Endodermal cell (in vitro differentiated cells): ENCODE data around the gene STBD1. TPM values are rescaled to one million over a fixed set of nuclear protein-coding genes. Genes with fewer than 3 reads are reported as not detected.
"Not testable (repeated sequence)": the region's sequence is repeated elsewhere in the genome, so short reads cannot be mapped to it uniquely, and the experiment has no call there.

Experiments used
- DNase-seq: peaks from one replicate; pipeline ENCODE4 v3.0.0-alpha.2; 2017
- H3K27ac ChIP-seq: 2 replicates; pipeline ENCODE4 v1.5.1; 2013; ENCODE audit warnings: mild to moderate bottlenecking, low read depth, low read length, moderate library complexity
- H3K27me3 ChIP-seq: 2 replicates; pipeline ENCODE4 v1.6.1; 2013; ENCODE audit warnings: mild to moderate bottlenecking, low read length, moderate library complexity; ENCODE audit not compliant: insufficient read depth, control insufficient read depth, poor library complexity, severe bottlenecking
- H3K36me3 ChIP-seq: 2 replicates; pipeline ENCODE4 v1.7.0; 2013; ENCODE audit warnings: mild to moderate bottlenecking, low read length, moderate library complexity; ENCODE audit not compliant: control insufficient read depth, insufficient read depth
- H3K4me1 ChIP-seq: one replicate; pipeline ENCODE4 v1.7.0; 2013; ENCODE audit warnings: low read length; ENCODE audit not compliant: control insufficient read depth, insufficient read depth
- H3K4me3 ChIP-seq: 2 replicates; pipeline ENCODE4 v1.5.1; 2013; ENCODE audit warnings: mild to moderate bottlenecking, low read length, moderate library complexity
- H3K9ac ChIP-seq: 2 replicates; pipeline ENCODE4 v1.6.1; 2013; ENCODE audit warnings: mild to moderate bottlenecking, low read length, moderate library complexity; ENCODE audit not compliant: poor library complexity, severe bottlenecking; ENCODE audit errors: extremely low read depth
- H3K9me3 ChIP-seq: 2 replicates; pipeline ENCODE4 v1.6.1; 2013; ENCODE audit warnings: mild to moderate bottlenecking, low read length, moderate library complexity; ENCODE audit not compliant: control insufficient read depth
- H3K27ac Mint-ChIP-seq: 2 replicates; pipeline ENCODE4 v1.8.0; 2020; ENCODE audit warnings: mixed read lengths
- H3K27me3 Mint-ChIP-seq: 2 replicates; pipeline ENCODE4 v1.8.0; 2021; ENCODE audit warnings: mild to moderate bottlenecking, mixed read lengths; ENCODE audit not compliant: insufficient read depth
- H3K36me3 Mint-ChIP-seq: 2 replicates; pipeline ENCODE4 v1.8.0; 2020; ENCODE audit warnings: low read depth, mixed read lengths
- H3K4me1 Mint-ChIP-seq: 2 replicates; pipeline ENCODE4 v1.8.0; 2020; ENCODE audit warnings: mixed read lengths
- H3K4me3 Mint-ChIP-seq: 2 replicates; pipeline ENCODE4 v1.8.0; 2020; ENCODE audit warnings: mild to moderate bottlenecking, moderate library complexity, mixed read lengths
- H3K9me3 Mint-ChIP-seq: 2 replicates; pipeline ENCODE4 v1.8.0; 2020; ENCODE audit warnings: mild to moderate bottlenecking, mixed read lengths
- CTCF ChIP-seq: fragments of 200-600 bp; sonication (generic); conservative IDR thresholded peaks from 2 replicates; pipeline ENCODE4 v1.5.0; 2021; ENCODE audit warnings: antibody characterized with exemption, mild to moderate bottlenecking
- WGBS, 2 experiments: methylation state at CpG; one replicate each; pipeline versions ENCODE4 v1.1.5 to v1.1.7; 2013; ENCODE audit warnings: missing lambda C conversion rate in 2 of 2, mixed read lengths in 1 of 2; ENCODE audit not compliant: insufficient coverage in 1 of 2, insufficient read length in 1 of 2; 5-methylcytosine and 5-hydroxymethylcytosine counted together
- total RNA-seq, 2 donors: library from RNA; stranded (reverse); fragmentation: NEBNext Ultra II Directional in 1 of 2; extraction: Animal tissue kit (Norgen Biotek cat#: 25700) in 1 of 2; gene quantifications; 2 replicates in 1 of 2; 3 replicates in 1 of 2; pipeline ENCODE4 v1.2.1, GENCODE V29; 2021

STBD1 gene
- total RNA-seq, 2 donors from 2014 or later, result 0.31 to 1.3 TPM

GRCh38 chr4:76282941-76283689 lies 23.4 kb upstream of the STBD1 start:
- Mint-ChIP-seq H3K9me3 (peaks cover 11% of the 10 kb centered on the region), H3K4me1 (no peaks in the 10 kb centered on the region), H3K4me3 (no peak overlapping the region), H3K36me3 (no peaks in the 10 kb centered on the region), H3K27me3 (peaks cover 3% of the 10 kb centered on the region), H3K27ac (no peak overlapping the region)
- 85 to 91% methylated on average over 5 to 6 of the region's 6 CpGs for WGBS, 2 experiments
- Histone ChIP-seq H3K27ac (no peak overlapping the region), H3K36me3 (no peaks in the 10 kb centered on the region), H3K9ac (no peak overlapping the region), H3K27me3 (no peaks in the 10 kb centered on the region), H3K4me3 (no peak overlapping the region), H3K4me1 (no peaks in the 10 kb centered on the region), H3K9me3 (no peaks in the 10 kb centered on the region)
- DNase-seq, result no peak
- no peak for TF ChIP-seq CTCF

GRCh38 chr4:76283900-76284299 lies 22.6 kb upstream of the STBD1 start:
- H3K9me3 ChIP-seq, result no peaks in the 10 kb centered on the region
- no peaks in the 10 kb centered on the region for H3K36me3 ChIP-seq
- 60 to 77% methylated on average over 1 to 4 of the region's 4 CpGs for WGBS, 2 experiments
- TF ChIP-seq CTCF, result no peak
- no peaks in the 10 kb centered on the region for H3K27me3 ChIP-seq
- Mint-ChIP-seq H3K27me3 (peaks cover 3% of the 10 kb centered on the region), H3K4me3 (no peak overlapping the region), H3K4me1 (no peaks in the 10 kb centered on the region), H3K9me3 (peaks cover 11% of the 10 kb centered on the region), H3K36me3 (no peaks in the 10 kb centered on the region), H3K27ac (no peak overlapping the region)
- no peaks in the 10 kb centered on the region for H3K4me1 ChIP-seq
- DNase-seq, result no peak
- no peak overlapping the region for H3K4me3 ChIP-seq
- no peak overlapping the region for H3K9ac ChIP-seq
- no peak overlapping the region for H3K27ac ChIP-seq

- H3K4me3 ChIP-seq, H3K4me3 Mint-ChIP-seq, H3K27me3 ChIP-seq, DNase-seq, H3K36me3 ChIP-seq, H3K4me1 ChIP-seq, H3K9ac ChIP-seq, H3K27ac Mint-ChIP-seq, H3K4me1 Mint-ChIP-seq, H3K27me3 Mint-ChIP-seq, H3K9me3 ChIP-seq, H3K27ac ChIP-seq, H3K36me3 Mint-ChIP-seq: not testable (repeated sequence)
- peaks cover 11% of the 10 kb centered on the region for H3K9me3 Mint-ChIP-seq
- 87% methylated on average over 3 of the region's 3 CpGs; no CpG with 5 or more reads in 1 of the 2 experiments for WGBS, 2 experiments
Measured at GRCh38 chr4:76287811-76288210, 18.7 kb upstream of the STBD1 start.
